Neuronal stem cell (in vitro differentiated cells): ENCODE results near the gene PPP6R3.

Experiments used
- DNase-seq: peaks from one replicate; pipeline ENCODE4 v3.0.0-alpha.2; 2013; ENCODE audit warnings: low spot score
- H2AFZ ChIP-seq: one replicate; pipeline ENCODE4 v1.6.1; 2013; ENCODE audit warnings: mild to moderate bottlenecking, low read length, inconsistent platforms
- H2AK5ac ChIP-seq: 2 replicates; pipeline ENCODE4 v1.6.1; 2013; ENCODE audit warnings: low read depth, mild to moderate bottlenecking, inconsistent platforms, low read length, moderate library complexity, mixed read lengths
- H2BK120ac ChIP-seq: 2 replicates; pipeline ENCODE4 v1.6.1; 2013; ENCODE audit warnings: low read depth, mild to moderate bottlenecking, inconsistent platforms, low read length, moderate library complexity, mixed read lengths
- H2BK12ac ChIP-seq: one replicate; pipeline ENCODE4 v1.6.1; 2013; ENCODE audit warnings: low read length, inconsistent platforms
- H2BK15ac ChIP-seq: 2 replicates; pipeline ENCODE4 v1.6.1; 2013; ENCODE audit warnings: mild to moderate bottlenecking, low read length, inconsistent platforms, mixed read lengths
- H2BK5ac ChIP-seq: one replicate; pipeline ENCODE4 v1.6.1; 2013; ENCODE audit warnings: inconsistent platforms, mild to moderate bottlenecking, low read length, moderate library complexity
- H3K14ac ChIP-seq: one replicate; pipeline ENCODE4 v1.6.1; 2013; ENCODE audit warnings: low read length, inconsistent platforms
- H3K18ac ChIP-seq: 2 replicates; pipeline ENCODE4 v1.6.1; 2013; ENCODE audit warnings: low read length, inconsistent platforms
- H3K23ac ChIP-seq: 2 replicates; pipeline ENCODE4 v1.6.1; 2013; ENCODE audit warnings: low read depth, mild to moderate bottlenecking, mixed read lengths, low read length, inconsistent platforms; ENCODE audit not compliant: poor library complexity
- H3K27ac ChIP-seq: replicated peaks from 3 replicates; pipeline ENCODE4 v1.5.1; 2013; ENCODE audit warnings: low read length, inconsistent platforms
- H3K27me3 ChIP-seq, 3 experiments: 2 replicates each; pipeline ENCODE4 v1.6.1; 2013; ENCODE audit warnings: low read length in 3 of 3, mild to moderate bottlenecking in 2 of 3, inconsistent platforms in 1 of 3, low read depth in 1 of 3, mixed read lengths in 1 of 3, moderate library complexity in 1 of 3; ENCODE audit not compliant: control insufficient read depth in 3 of 3, insufficient read depth in 3 of 3
- H3K36me3 ChIP-seq, 2 donors: replicated peaks in 1 of 2; 2 replicates each; pipeline ENCODE4 v1.6.1; 2013; ENCODE audit warnings: low read length in 2 of 2; ENCODE audit not compliant: control insufficient read depth in 2 of 2, insufficient read depth in 2 of 2
- H3K4ac ChIP-seq: 2 replicates; pipeline ENCODE4 v1.6.1; 2013; ENCODE audit warnings: inconsistent platforms, mild to moderate bottlenecking, low read length, moderate library complexity
- H3K4me1 ChIP-seq, 2 donors: 1 replicate in 1 of 2; 2 replicates in 1 of 2; pipeline ENCODE4 v1.6.1; 2013; ENCODE audit warnings: low read length in 2 of 2, low read depth in 1 of 2; ENCODE audit not compliant: control insufficient read depth in 2 of 2, insufficient read depth in 1 of 2
- H3K4me2 ChIP-seq: one replicate; pipeline ENCODE4 v1.6.1; 2013; ENCODE audit warnings: mild to moderate bottlenecking, low read length, inconsistent platforms; ENCODE audit not compliant: insufficient read depth, poor library complexity, severe bottlenecking
- H3K4me3 ChIP-seq, 2 donors: 2 replicates each; pipeline ENCODE4 v1.5.1; 2013; ENCODE audit warnings: low read length in 2 of 2, mild to moderate bottlenecking in 2 of 2, inconsistent platforms in 1 of 2, moderate library complexity in 1 of 2
- H3K79me1 ChIP-seq: one replicate; pipeline ENCODE4 v1.6.1; 2013; ENCODE audit warnings: low read depth, mild to moderate bottlenecking, inconsistent platforms, low read length, moderate library complexity
- H3K9ac ChIP-seq: one replicate; pipeline ENCODE4 v1.6.1; 2013; ENCODE audit warnings: mild to moderate bottlenecking, low read depth, low read length, inconsistent platforms; ENCODE audit not compliant: poor library complexity
- H3K9me3 ChIP-seq, 2 donors: replicated peaks in 1 of 2; 2 replicates each; pipeline versions ENCODE3 to v1.6.1; 2013; ENCODE audit warnings: low read length in 2 of 2, mild to moderate bottlenecking in 2 of 2, inconsistent platforms in 1 of 2, low read depth in 1 of 2, mixed read lengths in 1 of 2, moderate library complexity in 1 of 2; ENCODE audit not compliant: control insufficient read depth in 2 of 2, insufficient read depth in 1 of 2
- H4K8ac ChIP-seq: one replicate; pipeline ENCODE4 v1.6.1; 2013; ENCODE audit warnings: low read depth, mild to moderate bottlenecking, inconsistent platforms, low read length, moderate library complexity
- H4K91ac ChIP-seq: one replicate; pipeline ENCODE4 v1.6.1; 2013; ENCODE audit warnings: low read length, low read depth, mild to moderate bottlenecking, inconsistent platforms; ENCODE audit not compliant: poor library complexity
- WGBS, 2 donors: extraction: QIAGEN DNeasy Blood & Tissue Kit; methylation state at CpG; one replicate each; pipeline ENCODE4 v1.1.7; 2013; ENCODE audit warnings: missing lambda C conversion rate in 2 of 2, mixed read lengths in 1 of 2; ENCODE audit not compliant: insufficient read length in 2 of 2, insufficient replicate concordance in 1 of 2; ENCODE audit errors: extremely low coverage in 2 of 2; 5-methylcytosine and 5-hydroxymethylcytosine counted together

Gene PPP6R3

GRCh38 chr11:68549789-68550484 lies 89.4 kb downstream of the PPP6R3 start:
- no peaks in the 10 kb centered on the region for H3K9me3 ChIP-seq
- H2AK5ac ChIP-seq: no peak overlapping the region
- peaks cover 3% of the 10 kb centered on the region for H3K79me1 ChIP-seq
- no peak overlapping the region for H3K18ac ChIP-seq
- H3K4me3 ChIP-seq: no peak overlapping the region
- no peak overlapping the region for H2BK12ac ChIP-seq
- WGBS, 2 donors: no CpG with 5 or more reads among the region's 11 CpGs
- H3K23ac ChIP-seq: no peak overlapping the region
- H3K9ac ChIP-seq: no peak overlapping the region
- H3K4ac ChIP-seq: no peak overlapping the region
- H4K91ac ChIP-seq: no peak overlapping the region
- no peak overlapping the region for H2BK120ac ChIP-seq
- H2BK5ac ChIP-seq: no peak overlapping the region
- no peak overlapping the region for H2AFZ ChIP-seq
- H3K14ac ChIP-seq: no peak overlapping the region
- H3K36me3 ChIP-seq: peaks cover 18 to 96% of the 10 kb centered on the region in 2 donors
- no peak overlapping the region for H4K8ac ChIP-seq
- no peaks in the 10 kb centered on the region for H3K27me3 ChIP-seq
- no peak overlapping the region for H3K27ac ChIP-seq
- no peak for DNase-seq
- no peak overlapping the region for H2BK15ac ChIP-seq
- H3K4me1 ChIP-seq: no peaks in the 10 kb centered on the region
- no peak overlapping the region for H3K4me2 ChIP-seq

- no peak overlapping the region for H3K18ac ChIP-seq
- H2BK120ac ChIP-seq: no peak overlapping the region
- H4K8ac ChIP-seq: no peak overlapping the region
- whole genome bisulfite sequencing, 2 donors: no CpG with 5 or more reads among the region's 4 CpGs
- H3K4me2 ChIP-seq: no peak overlapping the region
- no peak overlapping the region for H3K4ac ChIP-seq
- no peaks in the 10 kb centered on the region for H3K4me1 ChIP-seq
- H3K36me3 ChIP-seq: peaks cover 19 to 96% of the 10 kb centered on the region in 2 donors
- no peaks in the 10 kb centered on the region for H3K9me3 ChIP-seq
- no peak overlapping the region for H3K27ac ChIP-seq
- H3K23ac ChIP-seq: no peak overlapping the region
- H3K9ac ChIP-seq: no peak overlapping the region
- no peak overlapping the region for H2AK5ac ChIP-seq
- H3K14ac ChIP-seq: no peak overlapping the region
- H2BK15ac ChIP-seq: no peak overlapping the region
- H3K4me3 ChIP-seq: no peak overlapping the region
- no peaks in the 10 kb centered on the region for H3K27me3 ChIP-seq
- no peak for DNase-seq
- H2AFZ ChIP-seq: no peak overlapping the region
- no peak overlapping the region for H2BK5ac ChIP-seq
- H2BK12ac ChIP-seq: no peak overlapping the region
- no peak overlapping the region for H4K91ac ChIP-seq
- H3K79me1 ChIP-seq: peaks cover 3% of the 10 kb centered on the region
These were observed 89.9 kb downstream of the PPP6R3 start for GRCh38 chr11:68550485-68550817.

DNA sequence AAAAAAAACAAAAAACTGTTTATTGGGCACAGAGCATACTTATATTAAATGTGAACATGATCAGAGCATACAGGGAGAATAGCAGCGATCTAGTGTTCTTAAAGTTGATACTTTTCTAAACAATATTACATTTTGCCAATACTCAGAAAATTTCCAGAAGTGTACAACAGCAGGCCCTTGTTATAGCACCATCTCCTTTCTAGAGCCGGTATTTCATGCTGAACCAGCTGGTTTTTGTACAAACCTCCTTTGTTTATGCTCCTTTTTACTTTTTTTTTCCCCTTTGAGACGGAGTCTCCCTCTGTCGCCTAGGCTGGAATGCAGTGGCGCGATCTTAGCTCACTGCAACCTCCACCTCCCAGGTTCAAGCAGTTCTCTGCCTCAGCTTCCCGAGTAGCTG lies 90.7 kb downstream of the PPP6R3 start:
- Histone ChIP-seq H2BK12ac (no peak overlapping the region), H2AFZ (no peak overlapping the region), H3K27me3 (no peaks in the 10 kb centered on the region), H2BK5ac (no peak overlapping the region), H3K4me1 (no peaks in the 10 kb centered on the region), H3K27ac (no peak overlapping the region), H3K14ac (no peak overlapping the region), H2AK5ac (no peak overlapping the region), H3K4ac (no peak overlapping the region), H3K18ac (no peak overlapping the region), H2BK120ac (no peak overlapping the region), H3K79me1 (peaks cover 3% of the 10 kb centered on the region), H3K4me3 (no peak overlapping the region), H2BK15ac (no peak overlapping the region), H3K4me2 (no peak overlapping the region), H4K8ac (no peak overlapping the region), H3K36me3 (peaks cover 17 to 96% of the 10 kb centered on the region in 2 donors), H3K9me3 (no peaks in the 10 kb centered on the region), H3K23ac (no peak overlapping the region), H3K9ac (no peak overlapping the region), H4K91ac (no peak overlapping the region)
- no CpG with 5 or more reads among the region's 7 CpGs for WGBS, 2 donors
- DNase-seq: no peak

- WGBS, 2 donors: no CpG with 5 or more reads among the region's 3 CpGs
- Histone ChIP-seq H2BK15ac (no peak overlapping the region), H4K8ac (no peak overlapping the region), H2BK120ac (no peak overlapping the region), H3K9me3 (no peaks in the 10 kb centered on the region), H2AK5ac (no peak overlapping the region), H3K4ac (no peak overlapping the region), H3K79me1 (peaks cover 3% of the 10 kb centered on the region), H3K4me2 (no peak overlapping the region), H3K4me1 (no peaks in the 10 kb centered on the region), H3K36me3 (peaks cover 18 to 96% of the 10 kb centered on the region in 2 donors), H3K9ac (no peak overlapping the region), H3K14ac (no peak overlapping the region), H3K4me3 (no peak overlapping the region), H4K91ac (no peak overlapping the region), H2BK12ac (no peak overlapping the region), H3K27ac (no peak overlapping the region), H3K27me3 (no peaks in the 10 kb centered on the region), H2BK5ac (no peak overlapping the region), H3K18ac (no peak overlapping the region), H3K23ac (no peak overlapping the region), H2AFZ (no peak overlapping the region)
- DNase-seq: no peak
These were observed 91.2 kb downstream of the PPP6R3 start for GRCh38 chr11:68551777-68552176.
